ENCODE results near the gene CABYR.
"Not testable (repeated sequence)": the region's sequence is repeated elsewhere in the genome, so short reads cannot be mapped to it uniquely, and the experiment has no call there.

CABYR gene

GRCh38 chr18:24140697-24141096 is 1.8 kb downstream of the CABYR start:
- H3K4me3 ChIP-seq (ENCODE audit: low read depth, low read length) = no peak overlapping the region
- no peaks in the 10 kb centered on the region for H3K36me3 ChIP-seq (ENCODE audit: control insufficient read depth, insufficient read depth, low read length)
- H3K9me3 ChIP-seq (ENCODE audit: control insufficient read depth, low read length) = no peaks in the 10 kb centered on the region
- H3K27me3 ChIP-seq (ENCODE audit: control insufficient read depth, insufficient read depth, low read length) = no peaks in the 10 kb centered on the region
- H2AFZ ChIP-seq = no peak overlapping the region
- H3K4me2 ChIP-seq (ENCODE audit: low read length) = no peak overlapping the region
- H3K9ac ChIP-seq = no peak overlapping the region
- no peak overlapping the region for H3K27ac ChIP-seq
- no peak for TF ChIP-seq CTCF (IDR thresholded peaks at IDR 0.05)
- no peaks in the 10 kb centered on the region for H3K4me1 ChIP-seq
- H3K79me2 ChIP-seq = no peaks in the 10 kb centered on the region

- TF ChIP-seq CTCF (IDR thresholded peaks at IDR 0.05) = no peak
- H3K4me2 ChIP-seq (ENCODE audit: low read length) = no peak overlapping the region
- H3K36me3 ChIP-seq (ENCODE audit: control insufficient read depth, insufficient read depth, low read length) = no peaks in the 10 kb centered on the region
Measured at GRCh38 chr18:24142376-24142775, 3.5 kb downstream of the CABYR start.

GRCh38 chr18:24149591-24149990 is 10.7 kb downstream of the CABYR start:
- not testable (repeated sequence) for H3K27ac ChIP-seq; H2AFZ ChIP-seq; H3K4me1 ChIP-seq; H3K4me2 ChIP-seq (ENCODE audit: low read length); H3K36me3 ChIP-seq (ENCODE audit: control insufficient read depth, insufficient read depth, low read length); H3K27me3 ChIP-seq (ENCODE audit: control insufficient read depth, insufficient read depth, low read length); H3K4me3 ChIP-seq (ENCODE audit: low read depth, low read length); H3K9me3 ChIP-seq (ENCODE audit: control insufficient read depth, low read length); H3K9ac ChIP-seq; H3K79me2 ChIP-seq

More at GRCh38 chr18:24142376-24142775, 3.5 kb downstream of the CABYR start:
- Histone ChIP-seq H3K9me3 (ENCODE audit: control insufficient read depth, low read length) (no peaks in the 10 kb centered on the region), H3K79me2 (no peaks in the 10 kb centered on the region), H3K9ac (no peak overlapping the region), H3K4me3 (ENCODE audit: low read depth, low read length) (no peak overlapping the region), H3K27ac (no peak overlapping the region), H3K27me3 (ENCODE audit: control insufficient read depth, insufficient read depth, low read length) (no peaks in the 10 kb centered on the region), H2AFZ (no peak overlapping the region), H3K4me1 (no peaks in the 10 kb centered on the region)

GRCh38 chr18:24153397-24153796 is 14.5 kb downstream of the CABYR start:
- Histone ChIP-seq H3K27me3 (ENCODE audit: control insufficient read depth, insufficient read depth, low read length) (no peaks in the 10 kb centered on the region), H3K4me2 (ENCODE audit: low read length) (no peak overlapping the region), H3K4me3 (ENCODE audit: low read depth, low read length) (no peak overlapping the region), H3K9me3 (ENCODE audit: control insufficient read depth, low read length) (no peaks in the 10 kb centered on the region), H3K4me1 (no peaks in the 10 kb centered on the region), H3K79me2 (no peaks in the 10 kb centered on the region), H3K9ac (no peak overlapping the region), H2AFZ (no peak overlapping the region), H3K27ac (no peak overlapping the region), H3K36me3 (ENCODE audit: control insufficient read depth, insufficient read depth, low read length) (no peaks in the 10 kb centered on the region)
- TF ChIP-seq CTCF (IDR thresholded peaks at IDR 0.05) = no peak

GRCh38 chr18:24157855-24158254 is 19.0 kb downstream of the CABYR start:
- H3K36me3 ChIP-seq (ENCODE audit: control insufficient read depth, insufficient read depth, low read length) = no peaks in the 10 kb centered on the region
- no peak overlapping the region for H3K27ac ChIP-seq
- no peaks in the 10 kb centered on the region for H3K79me2 ChIP-seq

More at GRCh38 chr18:24157855-24158254, 19.0 kb downstream of the CABYR start:
- H2AFZ ChIP-seq = no peak overlapping the region
- no peak overlapping the region for H3K4me3 ChIP-seq (ENCODE audit: low read depth, low read length)
- no peaks in the 10 kb centered on the region for H3K27me3 ChIP-seq (ENCODE audit: control insufficient read depth, insufficient read depth, low read length)
- H3K9me3 ChIP-seq (ENCODE audit: control insufficient read depth, low read length) = no peaks in the 10 kb centered on the region
- H3K4me2 ChIP-seq (ENCODE audit: low read length) = no peak overlapping the region
- TF ChIP-seq CTCF (IDR thresholded peaks at IDR 0.05) = no peak
- H3K4me1 ChIP-seq = no peaks in the 10 kb centered on the region
- H3K9ac ChIP-seq = no peak overlapping the region

Data from parathyroid adenoma (tissue), 2 donors.